GM23338 (cell line): ENCODE data around the gene CRMP1. TPM values are rescaled to one million over a fixed set of nuclear protein-coding genes. Genes with fewer than 3 reads are reported as not detected.

ENCODE experiments used
- ATAC-seq: fragments of 200-7000 bp; cut with Tn5 transposase; 3 replicates; pipeline ENCODE4 v1.9.1; 2020
- DNase-seq: peaks from one replicate; pipeline ENCODE4 v3.0.0-alpha.2; 2015; ENCODE audit warnings: low spot score
- H2AFZ ChIP-seq: fragments of 200-600 bp; sonication (generic); 2 replicates; pipeline ENCODE4 v1.8.0; 2016; ENCODE audit warnings: antibody characterized with exemption, mild to moderate bottlenecking, moderate library complexity
- H3F3A ChIP-seq: fragments of 200-600 bp; sonication (generic); replicated peaks from 2 replicates; pipeline ENCODE4 v1.8.0; 2017; ENCODE audit warnings: antibody characterized with exemption, mixed run types, low read depth
- H3K27ac ChIP-seq: fragments of 200-600 bp; sonication (generic); 2 replicates; pipeline ENCODE4 v1.6.1; 2016; ENCODE audit warnings: low read depth
- H3K27me3 ChIP-seq: fragments of 200-600 bp; sonication (generic); 2 replicates; pipeline ENCODE4 v1.8.0; 2016; ENCODE audit warnings: mild to moderate bottlenecking, mixed run types, moderate library complexity; ENCODE audit not compliant: insufficient read depth
- H3K36me3 ChIP-seq: fragments of 200-600 bp; sonication (generic); 2 replicates; pipeline ENCODE4 v1.8.0; 2016; ENCODE audit warnings: mild to moderate bottlenecking; ENCODE audit not compliant: insufficient read depth
- H3K4me1 ChIP-seq: fragments of 200-600 bp; sonication (generic); 2 replicates; pipeline ENCODE4 v1.8.0; 2016; ENCODE audit warnings: mild to moderate bottlenecking, moderate library complexity; ENCODE audit not compliant: insufficient read depth
- H3K4me2 ChIP-seq: fragments of 200-600 bp; sonication (generic); 2 replicates; pipeline ENCODE4 v1.7.1; 2017; ENCODE audit warnings: mixed run types
- H3K4me3 ChIP-seq: fragments of 200-600 bp; sonication (generic); 2 replicates; pipeline ENCODE4 v1.6.1; 2016; ENCODE audit warnings: mixed run types
- H3K79me2 ChIP-seq: fragments of 200-600 bp; sonication (generic); replicated peaks from 2 replicates; pipeline ENCODE4 v1.8.0; 2017; ENCODE audit warnings: mild to moderate bottlenecking; ENCODE audit not compliant: insufficient read depth
- H3K9me2 ChIP-seq: fragments of 200-600 bp; sonication (generic); 2 replicates; pipeline ENCODE4 v1.8.0; 2017; ENCODE audit not compliant: insufficient read depth
- H4K20me1 ChIP-seq: fragments of 200-600 bp; sonication (generic); replicated peaks from 2 replicates; pipeline ENCODE4 v1.8.0; 2017; ENCODE audit warnings: mild to moderate bottlenecking; ENCODE audit not compliant: insufficient read depth
- H3K27ac Mint-ChIP-seq: 2 replicates; pipeline ENCODE4 v1.8.0; 2020; ENCODE audit warnings: inconsistent platforms, mild to moderate bottlenecking, moderate library complexity, mixed read lengths
- H3K27me3 Mint-ChIP-seq: 3 replicates; pipeline ENCODE4 v1.8.0; 2022; ENCODE audit warnings: low read depth, mild to moderate bottlenecking, moderate library complexity, mixed read lengths, inconsistent platforms; ENCODE audit not compliant: insufficient read depth, poor library complexity
- H3K36me3 Mint-ChIP-seq: 3 replicates; pipeline ENCODE4 v1.8.0; 2021; ENCODE audit warnings: low read depth, mild to moderate bottlenecking, inconsistent platforms, moderate library complexity, mixed read lengths
- H3K4me1 Mint-ChIP-seq: 3 replicates; pipeline ENCODE4 v1.8.0; 2020; ENCODE audit warnings: mild to moderate bottlenecking, inconsistent platforms, mixed read lengths
- H3K4me3 Mint-ChIP-seq: 3 replicates; pipeline ENCODE4 v1.8.0; 2021; ENCODE audit warnings: moderate library complexity, mild to moderate bottlenecking, inconsistent platforms, mixed read lengths
- H3K9me3 Mint-ChIP-seq: 3 replicates; pipeline ENCODE4 v1.8.0; 2020; ENCODE audit warnings: moderate library complexity, mild to moderate bottlenecking, inconsistent platforms, mixed read lengths
- CREB1 ChIP-seq: fragments of 250-450 bp; sonication (Bioruptor Pico); IDR thresholded peaks from 2 replicates; pipeline ENCODE4 v1.5.0; 2020; ENCODE audit warnings: low read depth, mild to moderate bottlenecking, moderate library complexity
- EZH2 ChIP-seq: fragments of 200-600 bp; sonication (generic); IDR thresholded peaks from one replicate; pipeline ENCODE4 v1.8.0; 2017; ENCODE audit warnings: antibody characterized with exemption, mild to moderate bottlenecking, low read depth; ENCODE audit not compliant: unreplicated experiment
- EZH2phosphoT487 ChIP-seq: fragments of 200-600 bp; sonication (generic); IDR thresholded peaks from one replicate; pipeline ENCODE4 v1.8.1; 2018; ENCODE audit warnings: antibody characterized with exemption; ENCODE audit not compliant: unreplicated experiment
- NANOG ChIP-seq: IDR thresholded peaks from 2 replicates; pipeline ENCODE4 v1.6.1; 2016; ENCODE audit warnings: antibody characterized with exemption, borderline replicate concordance
- ZNF331 ChIP-seq: fragments of 250-450 bp; sonication (Bioruptor Pico); IDR thresholded peaks from 2 replicates; pipeline ENCODE4 v1.5.0; 2020; ENCODE audit warnings: low read depth, mild to moderate bottlenecking, moderate library complexity
- ZNF462 ChIP-seq: fragments of 250-450 bp; sonication (Bioruptor Pico); IDR thresholded peaks from 2 replicates; pipeline ENCODE4 v1.5.0; 2020; ENCODE audit warnings: mild to moderate bottlenecking, moderate library complexity
- polyA plus RNA-seq: library from polyadenylated mRNA; unstranded; fragments of >200 nt; fragmentation: Nextera tagmentation; extraction: Ambion mirVana; gene quantifications from 2 replicates; pipeline ENCODE4 v1.2.1, GENCODE V29; 2016
- total RNA-seq: library from RNA; depleted of rRNA; stranded (reverse); fragments of >200 nt; shearing (Covaris generic); gene quantifications from 2 replicates; pipeline ENCODE4 v1.2.3, GENCODE V29; 2014

Gene CRMP1
- total and polyA plus RNA-seq, 2 experiments from 2014 or later, result 52.7 to 146 TPM

- H3K4me1 ChIP-seq, result no peaks in the 10 kb centered on the region; the same call in 1 of the 2 replicates
- Mint-ChIP-seq H3K27me3 (peaks cover 4% of the 10 kb centered on the region), H3K27ac (no peak overlapping the region), H3K4me3 (no peak overlapping the region), H3K4me1 (peaks cover 13% of the 10 kb centered on the region; the same call in 2 of the 3 replicates), H3K9me3 (no peaks in the 10 kb centered on the region), H3K36me3 (peaks cover 57% of the 10 kb centered on the region)
- H3K4me2 ChIP-seq, result no peak overlapping the region
- TF ChIP-seq ZNF331 (CRISPR knock-in tag) (no peak), ZNF462 (CRISPR knock-in tag) (no peak), EZH2 (no peak), NANOG (no peak), CREB1 (no peak), EZH2phosphoT487 (no peak)
- H3K27me3 ChIP-seq, result no peaks in the 10 kb centered on the region
- DNase-seq (no peak), ATAC-seq (no peak)
- no peaks in the 10 kb centered on the region; the same call in 1 of the 2 replicates for H3K79me2 ChIP-seq
- H3K9me2 ChIP-seq, result no peaks in the 10 kb centered on the region
- no peak overlapping the region for H2AFZ ChIP-seq
- H3F3A ChIP-seq, result no peaks in the 10 kb centered on the region
- peaks cover 8% of the 10 kb centered on the region; the same call in 1 of the 2 replicates for H4K20me1 ChIP-seq
- peaks cover 23% of the 10 kb centered on the region for H3K36me3 ChIP-seq
- no peak overlapping the region for H3K27ac ChIP-seq
- no peak overlapping the region for H3K4me3 ChIP-seq
These were observed 50.4 kb downstream of the CRMP1 start for GRCh38 chr4:5842456-5842855.
